Measurements from ENCODE around the gene KANK4.

The KANK4 gene

DNA sequence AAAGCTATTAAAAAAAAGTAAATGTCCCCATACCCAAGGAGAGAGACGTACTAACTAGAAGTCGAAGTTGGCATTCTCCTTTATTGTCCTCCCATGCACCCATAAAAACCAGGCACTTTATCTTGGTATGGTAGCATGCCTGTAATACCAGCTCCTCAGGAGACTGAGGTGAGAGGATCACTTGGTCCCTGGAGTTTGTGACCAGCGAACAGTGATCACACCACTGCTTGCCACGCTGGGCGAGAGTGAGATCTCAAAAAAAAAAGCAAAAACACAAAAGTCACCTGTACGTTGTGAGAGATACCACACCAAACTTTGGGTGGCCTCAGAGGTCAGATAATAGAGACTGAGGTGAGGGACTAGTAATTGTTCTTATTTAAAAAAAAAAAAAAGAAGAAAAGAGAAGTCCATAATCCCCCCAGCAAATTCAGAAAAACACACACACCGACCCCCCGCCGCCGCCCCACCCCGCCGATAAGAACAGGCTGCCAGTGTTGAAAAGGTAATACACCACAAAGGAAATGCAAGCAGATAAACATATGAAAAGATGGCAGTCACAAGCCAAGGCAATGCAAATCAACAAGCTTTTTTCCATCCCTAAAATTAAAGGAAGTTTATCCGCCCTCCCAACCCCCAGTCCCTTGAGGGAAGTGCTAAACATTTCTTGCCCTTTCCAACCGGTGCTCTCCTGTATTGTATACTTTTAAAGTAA lies 121.0 kb downstream of the KANK4 start:
- TF ChIP-seq, protein P1, sequence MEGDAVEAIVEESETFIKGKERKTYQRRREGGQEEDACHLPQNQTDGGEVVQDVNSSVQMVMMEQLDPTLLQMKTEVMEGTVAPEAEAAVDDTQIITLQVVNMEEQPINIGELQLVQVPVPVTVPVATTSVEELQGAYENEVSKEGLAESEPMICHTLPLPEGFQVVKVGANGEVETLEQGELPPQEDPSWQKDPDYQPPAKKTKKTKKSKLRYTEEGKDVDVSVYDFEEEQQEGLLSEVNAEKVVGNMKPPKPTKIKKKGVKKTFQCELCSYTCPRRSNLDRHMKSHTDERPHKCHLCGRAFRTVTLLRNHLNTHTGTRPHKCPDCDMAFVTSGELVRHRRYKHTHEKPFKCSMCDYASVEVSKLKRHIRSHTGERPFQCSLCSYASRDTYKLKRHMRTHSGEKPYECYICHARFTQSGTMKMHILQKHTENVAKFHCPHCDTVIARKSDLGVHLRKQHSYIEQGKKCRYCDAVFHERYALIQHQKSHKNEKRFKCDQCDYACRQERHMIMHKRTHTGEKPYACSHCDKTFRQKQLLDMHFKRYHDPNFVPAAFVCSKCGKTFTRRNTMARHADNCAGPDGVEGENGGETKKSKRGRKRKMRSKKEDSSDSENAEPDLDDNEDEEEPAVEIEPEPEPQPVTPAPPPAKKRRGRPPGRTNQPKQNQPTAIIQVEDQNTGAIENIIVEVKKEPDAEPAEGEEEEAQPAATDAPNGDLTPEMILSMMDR (IDR thresholded peaks at IDR 0.05; ENCODE audit: low read depth, low read length): no peak
- no peak for TF ChIP-seq MAX (IDR thresholded peaks at IDR 0.05; ENCODE audit: low read depth, low read length)
- no peak for TF ChIP-seq POLR2A (IDR thresholded peaks at IDR 0.05; ENCODE audit: extremely low read depth, insufficient read length)
- TF ChIP-seq MYC (IDR thresholded peaks at IDR 0.05; ENCODE audit: low read depth, low read length): no peak
- H3K4me3 ChIP-seq (ENCODE audit: low read depth, low read length): no peak overlapping the region
- no peak for DNase-seq (ENCODE audit: low read depth)

GRCh38 chr1:62196086-62196690 lies 123.0 kb downstream of the KANK4 start:
- no peak for DNase-seq (ENCODE audit: low read depth)
- TF ChIP-seq MAX (IDR thresholded peaks at IDR 0.05; ENCODE audit: low read depth, low read length) (no peak), MYC (IDR thresholded peaks at IDR 0.05; ENCODE audit: low read depth, low read length) (no peak), POLR2A (IDR thresholded peaks at IDR 0.05; ENCODE audit: extremely low read depth, insufficient read length) (no peak)
- TF ChIP-seq, protein P1 (IDR thresholded peaks at IDR 0.05; ENCODE audit: low read depth, low read length): no peak
- no peak overlapping the region for H3K4me3 ChIP-seq (ENCODE audit: low read depth, low read length)

DNA sequence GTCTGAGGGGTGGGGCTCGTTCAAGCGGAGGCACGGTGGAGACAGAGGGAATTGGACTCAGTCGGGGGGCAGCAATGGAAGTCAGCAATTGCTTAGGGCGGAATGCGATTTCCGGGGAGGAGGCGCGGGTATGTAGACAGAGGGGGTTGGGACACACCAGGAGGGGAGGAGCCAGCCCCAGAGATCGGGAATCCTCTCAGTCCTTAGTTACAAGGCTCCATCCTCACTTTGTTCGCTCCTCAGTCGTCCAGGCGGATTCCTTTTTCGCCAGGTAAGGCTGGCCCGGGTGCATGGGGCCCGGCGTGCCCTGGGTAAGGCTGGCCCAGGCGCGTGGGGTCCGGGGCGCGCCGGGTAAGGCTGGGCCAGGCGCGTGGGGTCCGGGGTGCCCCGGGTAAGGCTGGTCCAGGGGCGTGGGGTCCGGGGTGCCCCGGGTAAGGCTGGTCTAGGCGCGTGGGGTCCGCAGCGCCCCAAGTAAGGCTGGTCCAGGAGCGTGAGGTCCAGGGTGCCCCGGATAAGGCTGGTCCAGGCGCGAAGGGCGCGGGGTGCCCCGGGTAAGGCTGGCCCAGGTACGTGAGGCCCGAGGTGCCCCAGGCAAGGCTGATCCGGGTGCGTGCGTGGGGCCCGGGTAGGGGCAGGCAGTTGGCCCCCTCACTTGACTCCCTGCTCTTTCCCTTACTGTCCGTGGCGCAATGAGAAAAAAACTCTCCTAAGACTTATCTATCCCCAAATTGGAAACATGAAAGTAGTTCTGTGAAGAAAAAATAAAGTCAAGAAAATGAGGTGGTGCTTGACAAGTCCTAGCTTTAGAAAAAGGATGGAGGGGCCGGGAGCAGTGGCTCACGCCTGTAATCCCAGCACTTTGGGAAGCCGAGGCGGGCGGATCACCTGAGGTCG lies 124.3 kb downstream of the KANK4 start, which contains the start of gene L1TD1:
TSS of gene L1TD1 (plus strand) at position 199 of the 894 bp plus-strand sequence. CDS start 11,780 bp downstream, outside the sequence.
- no peak for DNase-seq (ENCODE audit: low read depth)
- TF ChIP-seq, protein P1 (IDR thresholded peaks at IDR 0.05; ENCODE audit: low read depth, low read length): no peak
- TF ChIP-seq MAX (IDR thresholded peaks at IDR 0.05; ENCODE audit: low read depth, low read length) (no peak), MYC (IDR thresholded peaks at IDR 0.05; ENCODE audit: low read depth, low read length) (no peak), POLR2A (IDR thresholded peaks at IDR 0.05; ENCODE audit: extremely low read depth, insufficient read length) (no peak)
- no peak within 1 kb of the TSS for H3K4me3 ChIP-seq (ENCODE audit: low read depth, low read length)

DNA sequence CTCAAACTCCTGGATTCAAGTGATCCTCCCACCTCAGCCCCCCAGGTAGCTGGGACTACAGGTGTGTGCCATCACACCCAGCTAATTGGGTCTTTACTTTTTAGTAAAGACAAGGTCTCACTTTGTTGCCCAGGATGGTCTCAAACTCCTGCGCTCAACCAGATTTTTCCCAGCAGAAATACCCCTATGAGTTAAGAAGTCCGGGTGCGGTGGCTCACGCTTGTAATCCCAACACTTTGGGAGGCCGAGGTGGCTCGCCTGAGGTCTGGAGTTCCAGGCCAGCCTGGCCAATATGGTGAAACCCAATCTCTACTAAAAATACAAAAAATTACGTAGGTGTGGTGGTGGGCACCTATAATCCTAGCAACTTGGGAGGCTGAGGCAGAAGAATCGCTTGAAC lies 131.1 kb downstream of the KANK4 start:
- no peak for DNase-seq (ENCODE audit: low read depth)
- no peak for TF ChIP-seq MAX (IDR thresholded peaks at IDR 0.05; ENCODE audit: low read depth, low read length)
- TF ChIP-seq MYC (IDR thresholded peaks at IDR 0.05; ENCODE audit: low read depth, low read length): no peak
- no peak for TF ChIP-seq POLR2A (IDR thresholded peaks at IDR 0.05; ENCODE audit: extremely low read depth, insufficient read length)
- TF ChIP-seq, protein P1 (IDR thresholded peaks at IDR 0.05; ENCODE audit: low read depth, low read length): no peak

GRCh38 chr1:62187548-62187947 lies 131.7 kb downstream of the KANK4 start:
- TF ChIP-seq, protein P1 (IDR thresholded peaks at IDR 0.05; ENCODE audit: low read depth, low read length): no peak
- TF ChIP-seq POLR2A (IDR thresholded peaks at IDR 0.05; ENCODE audit: extremely low read depth, insufficient read length) (no peak), MYC (IDR thresholded peaks at IDR 0.05; ENCODE audit: low read depth, low read length) (no peak), MAX (IDR thresholded peaks at IDR 0.05; ENCODE audit: low read depth, low read length) (no peak)

More for the DNA sequence above, 131.1 kb downstream of the KANK4 start:
- H3K4me3 ChIP-seq (ENCODE audit: low read depth, low read length): no peak overlapping the region

More at GRCh38 chr1:62187548-62187947, 131.7 kb downstream of the KANK4 start:
- no peak overlapping the region for H3K4me3 ChIP-seq (ENCODE audit: low read depth, low read length)
- no peak for DNase-seq (ENCODE audit: low read depth)
